ENCODE data around the gene EGFL7. TPM values are rescaled to one million over a fixed set of nuclear protein-coding genes. Genes with fewer than 3 reads are reported as not detected.

The EGFL7 gene
- total and polyA plus RNA-seq, 2 of the 13 experiments (the other 11 are each of a cell fraction or from before 2014, with no cell fraction given), result 0.20 to 5.1 TPM

DNA sequence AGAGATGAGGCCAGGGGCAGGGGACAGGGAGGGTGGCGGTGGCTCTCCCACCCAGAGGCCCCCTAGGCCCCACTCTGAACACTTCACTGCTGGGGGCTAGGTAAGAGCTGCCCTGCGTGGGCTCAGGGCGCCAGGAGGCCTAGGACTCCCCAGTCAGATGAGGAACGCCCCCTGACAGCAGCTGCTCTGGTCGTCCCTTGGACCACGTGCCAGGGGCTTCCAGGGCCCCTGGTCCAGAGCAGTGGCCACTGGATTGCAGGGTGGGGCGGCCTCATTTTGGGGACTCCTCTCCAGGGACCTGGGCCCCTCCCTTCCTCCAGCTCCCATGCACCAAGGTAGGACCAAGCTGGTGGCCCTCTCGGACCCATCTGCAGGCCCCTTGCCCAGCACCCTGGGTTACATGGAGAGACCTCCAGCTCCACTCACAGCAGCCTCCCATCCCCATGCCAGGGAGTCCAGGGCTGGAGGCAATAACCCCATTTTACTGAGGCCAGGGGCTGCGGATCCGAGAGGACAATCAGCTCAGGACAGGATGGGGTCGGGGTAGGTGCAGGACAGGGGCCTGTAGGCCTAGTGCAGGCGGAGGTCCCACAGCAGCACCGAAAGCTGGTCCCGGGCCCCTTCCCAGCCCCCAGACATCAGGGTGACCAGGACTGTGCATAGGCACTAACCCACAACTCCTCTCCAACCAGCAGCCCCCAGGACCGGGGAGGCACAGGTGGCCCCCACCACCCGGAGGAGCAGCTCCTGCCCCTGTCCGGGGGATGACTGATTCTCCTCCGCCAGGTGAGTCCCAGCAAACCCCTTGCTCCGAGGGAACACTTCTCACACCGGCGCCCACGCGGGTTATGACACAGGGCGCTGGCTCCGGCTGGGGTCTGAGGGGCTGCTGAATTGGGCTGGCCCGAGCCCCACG lies 1.5 kb downstream of the EGFL7 start:
- TF ChIP-seq PCBP1 (IDR thresholded peaks at IDR 0.05; ENCODE audit: borderline replicate concordance, low read depth, low read length), result no peak
- no peak for TF ChIP-seq ZNF460 (CRISPR knock-in tag; IDR thresholded peaks at IDR 0.05; ENCODE audit: borderline replicate concordance)
- no peak for TF ChIP-seq ZNF788 (CRISPR knock-in tag; IDR thresholded peaks at IDR 0.05; ENCODE audit: borderline replicate concordance)
- TF ChIP-seq POLR2AphosphoS2 (IDR thresholded peaks at IDR 0.05; ENCODE audit: low read depth, low read length), result no peak
- TF ChIP-seq ARID2 (CRISPR knock-in tag; IDR thresholded peaks at IDR 0.05; ENCODE audit: borderline replicate concordance), result no peak
- TF ChIP-seq ZNF235 (CRISPR knock-in tag; IDR thresholded peaks at IDR 0.05; ENCODE audit: borderline replicate concordance), result no peak
- no peak for TF ChIP-seq ATM (IDR thresholded peaks at IDR 0.05; ENCODE audit: borderline replicate concordance)
- no peak for TF ChIP-seq GATAD1 (CRISPR knock-in tag; IDR thresholded peaks at IDR 0.05)
- no peak for TF ChIP-seq GPBP1L1 (CRISPR knock-in tag; IDR thresholded peaks at IDR 0.05)
- TF ChIP-seq SETDB1 (CRISPR knock-in tag; IDR thresholded peaks at IDR 0.05; ENCODE audit: borderline replicate concordance), result no peak
- TF ChIP-seq FUBP1 (CRISPR knock-in tag; IDR thresholded peaks at IDR 0.05; ENCODE audit: borderline replicate concordance), result no peak
- no peak for TF ChIP-seq TBX2 (CRISPR knock-in tag; IDR thresholded peaks at IDR 0.05; ENCODE audit: borderline replicate concordance)
- TF ChIP-seq IRX3 (CRISPR knock-in tag; IDR thresholded peaks at IDR 0.05; ENCODE audit: borderline replicate concordance, low read depth), result no peak
- no peak for TF ChIP-seq ZNF382 (CRISPR knock-in tag; IDR thresholded peaks at IDR 0.05; ENCODE audit: borderline replicate concordance)
- TF ChIP-seq TIGD3 (CRISPR knock-in tag; IDR thresholded peaks at IDR 0.05; ENCODE audit: borderline replicate concordance), result no peak
- TF ChIP-seq BRD4 (CRISPR knock-in tag; IDR thresholded peaks at IDR 0.05), result no peak
- Histone ChIP-seq H3K4me2 (ENCODE audit: low read depth, low read length) (peak overlapping the region; percentile 62; the same call in 1 of the 2 replicates), H3K27ac (ENCODE audit: extremely low read length, insufficient read depth, low read length) (no peak overlapping the region), H3K36me3 (replicated peaks in 1 of 2; ENCODE audit: control insufficient read depth in 1 of 2, insufficient read depth in 2 of 2, low read length in 2 of 2) (no peaks in the 10 kb centered on the region), H2AFZ (ENCODE audit: low read length) (no peak overlapping the region), H3K9ac (ENCODE audit: insufficient read depth, low read depth, low read length) (no peak overlapping the region), H4K20me1 (ENCODE audit: insufficient read depth, low read length) (0 out of 2 replicates have a peak, but pooled peaks cover 3% of the 10 kb centered on the region), H3K4me3 (replicated peaks in 1 of 3; ENCODE audit: insufficient read depth in 1 of 3, low read depth in 2 of 3, low read length in 3 of 3) (peak overlapping the region in 1 of 3 experiments; percentile 62; a peak in 1 of 6 replicates), H3K9me3 (ENCODE audit: low read length) (no peaks in the 10 kb centered on the region), H3K79me2 (ENCODE audit: insufficient read depth, low read length) (no peaks in the 10 kb centered on the region), H3K4me1 (ENCODE audit: insufficient read depth, low read length) (peaks cover 10% of the 10 kb centered on the region), H3K27me3 (ENCODE audit: control insufficient read depth in 1 of 2, insufficient read depth in 2 of 2, low read length in 2 of 2) (peaks cover 28 to 87% of the 10 kb centered on the region in 2 experiments; a peak in 4 of 5 replicates)
- intact Hi-C loops (cut with micrococcal nuclease; ENCODE audit: unreplicated experiment), result no loop called here
- no peak for FAIRE-seq
- no peak for ATAC-seq
- ChIA-PET POLR2A (no interaction called here), CTCF (ENCODE audit: low intra/inter-chr PET ratio, low total read pairs) (no interaction called here)
- WGBS (ENCODE audit: low lambda C conversion rate), result 63% methylated on average over 8 of the region's 27 CpGs
- no peak for DNase-seq (ENCODE audit: low spot score)
- no TSS peak for BruUV-seq (replicated peaks)
- in situ Hi-C loops (cut with HindIII; ENCODE audit: extremely low pct_ligation_motif_present, low pct_unique_long_range_greater_than_20kb), result no loop called here

Data from HepG2 (cell line).